Kidney (tissue), 14 donors: ENCODE data around the gene CRYBA4. TPM values are rescaled to one million over a fixed set of nuclear protein-coding genes. Genes with fewer than 3 reads are reported as not detected.

ENCODE experiments used
- DNase-seq, 5 donors: peaks; one replicate each; pipeline ENCODE4 v3.0.0-alpha.2; 2013 to 2020
- FAIRE-seq: peaks from 2 replicates; lab custom pipeline; 2012; peaks lifted over from hg19 to GRCh38; lab: Jason Lieb, UNC
- H3K27ac ChIP-seq, 2 donors: one replicate each; pipeline ENCODE4 v1.7.0; 2013; ENCODE audit warnings: low read depth in 2 of 2, low read length in 2 of 2, inconsistent platforms in 1 of 2
- H3K27me3 ChIP-seq: one replicate; pipeline ENCODE4 v1.7.1; 2013; ENCODE audit warnings: low read length, inconsistent platforms; ENCODE audit not compliant: control insufficient read depth, insufficient read depth
- H3K36me3 ChIP-seq, 3 donors: one replicate each; pipeline versions ENCODE4 v1.7.0 to v1.7.1; 2013; ENCODE audit warnings: low read length in 3 of 3, control low read depth in 1 of 3, inconsistent platforms in 1 of 3; ENCODE audit not compliant: insufficient read depth in 3 of 3, control insufficient read depth in 2 of 3
- H3K4me1 ChIP-seq, 3 donors: one replicate each; pipeline versions ENCODE4 v1.7.0 to v1.7.1; 2013; ENCODE audit warnings: low read length in 3 of 3, inconsistent platforms in 1 of 3, low read depth in 1 of 3; ENCODE audit not compliant: control insufficient read depth in 2 of 3, insufficient read depth in 2 of 3
- H3K4me3 ChIP-seq, 3 donors: one replicate each; pipeline versions ENCODE4 v1.7.0 to v1.8.1; 2013; ENCODE audit warnings: low read length in 3 of 3, control low read depth in 1 of 3, inconsistent platforms in 1 of 3
- H3K9ac ChIP-seq, 3 donors: one replicate each; pipeline versions ENCODE4 v1.7.0 to v1.7.1; 2013; ENCODE audit warnings: low read length in 3 of 3, control low read depth in 1 of 3, inconsistent platforms in 1 of 3
- H3K9me3 ChIP-seq, 3 donors: one replicate each; pipeline versions ENCODE4 v1.7.0 to v1.7.1; 2013; ENCODE audit warnings: low read length in 3 of 3, control low read depth in 1 of 3, inconsistent platforms in 1 of 3; ENCODE audit not compliant: control insufficient read depth in 2 of 3, insufficient read depth in 1 of 3
- intact Hi-C: fragments of 100-400 bp; cut with DNase I; formaldehyde crosslinking; loops from one replicate; pipeline ENCODE4 v1.11.1; 2022
- polyA plus RNA-seq: library from polyadenylated mRNA; stranded (reverse); fragments of 350-450 nt; fragmentation: Illumina TruSeq; extraction: RNeasy Lipid Tissue Mini Kit (QIAGEN cat#74804); gene quantifications from one replicate; pipeline ENCODE4 v1.2.3, GENCODE V29; 2014; ENCODE audit warnings: low read depth, low replicate concordance; ENCODE audit not compliant: insufficient read depth
- total RNA-seq: library from RNA; stranded (reverse); fragmentation: NEBNext Ultra II Directional; extraction: Animal tissue kit (Norgen Biotek cat#: 25700); gene quantifications from one replicate; pipeline ENCODE4 v1.2.1, GENCODE V29; 2021
- TF ChIP-seq, protein P1 (sequence below): IDR thresholded peaks from 3 replicates; pipeline ENCODE4 v1.5.1; 2012; ENCODE audit warnings: mild to moderate bottlenecking, moderate library complexity, borderline replicate concordance; ENCODE audit not compliant: insufficient read depth; ENCODE audit errors: extremely low read depth
- donor health status: control.
- donor health status: control.
- donor health status: control.
- donor health status: control.
- donor health status: control.
- donor health status: DM: yes; HTN: yes; CAD: no.
- donor health status: Normal renal cell carcinoma (clear cell type).

CRYBA4 gene
- total and polyA plus RNA-seq, 2 donors from 2014 or later = 0.41 TPM; not detected in 1

DNA sequence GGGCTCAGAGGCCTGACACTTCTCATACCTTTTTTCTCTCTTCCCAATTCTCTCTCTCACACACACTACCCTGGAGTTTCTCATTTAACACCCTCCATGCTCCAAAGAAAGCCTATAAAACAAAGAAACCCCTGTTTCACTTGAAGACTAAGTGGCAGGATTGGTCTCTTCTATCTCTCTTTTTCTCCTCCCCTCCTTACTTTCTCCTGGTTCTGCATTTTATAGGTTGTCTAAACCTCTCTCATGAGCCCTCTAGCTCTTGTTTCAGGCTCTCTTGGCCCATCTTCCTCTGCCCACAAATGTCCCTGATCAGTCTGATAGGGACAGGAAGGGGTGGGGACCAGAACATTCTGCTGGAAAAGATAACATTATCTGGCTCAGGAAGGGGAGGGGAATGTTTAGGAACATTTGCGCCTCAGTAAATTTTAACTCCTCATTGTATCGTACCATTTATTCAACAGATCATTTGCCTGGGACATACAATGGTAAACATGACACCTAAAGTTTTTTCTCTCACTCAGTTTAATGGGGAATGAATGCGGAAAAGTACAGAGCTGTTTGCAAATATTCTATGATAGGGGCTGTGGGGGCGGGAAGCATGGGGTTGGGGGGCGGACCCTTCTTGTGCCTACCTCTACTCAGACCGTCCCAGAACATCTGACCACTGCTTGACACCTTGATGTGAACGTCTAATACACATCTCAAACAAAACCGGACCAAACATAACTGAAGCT, 10.8 kb downstream of the CRYBA4 start:
- no peak for DNase-seq
- H3K9ac ChIP-seq = no peak overlapping the region
- TF ChIP-seq, protein P1, sequence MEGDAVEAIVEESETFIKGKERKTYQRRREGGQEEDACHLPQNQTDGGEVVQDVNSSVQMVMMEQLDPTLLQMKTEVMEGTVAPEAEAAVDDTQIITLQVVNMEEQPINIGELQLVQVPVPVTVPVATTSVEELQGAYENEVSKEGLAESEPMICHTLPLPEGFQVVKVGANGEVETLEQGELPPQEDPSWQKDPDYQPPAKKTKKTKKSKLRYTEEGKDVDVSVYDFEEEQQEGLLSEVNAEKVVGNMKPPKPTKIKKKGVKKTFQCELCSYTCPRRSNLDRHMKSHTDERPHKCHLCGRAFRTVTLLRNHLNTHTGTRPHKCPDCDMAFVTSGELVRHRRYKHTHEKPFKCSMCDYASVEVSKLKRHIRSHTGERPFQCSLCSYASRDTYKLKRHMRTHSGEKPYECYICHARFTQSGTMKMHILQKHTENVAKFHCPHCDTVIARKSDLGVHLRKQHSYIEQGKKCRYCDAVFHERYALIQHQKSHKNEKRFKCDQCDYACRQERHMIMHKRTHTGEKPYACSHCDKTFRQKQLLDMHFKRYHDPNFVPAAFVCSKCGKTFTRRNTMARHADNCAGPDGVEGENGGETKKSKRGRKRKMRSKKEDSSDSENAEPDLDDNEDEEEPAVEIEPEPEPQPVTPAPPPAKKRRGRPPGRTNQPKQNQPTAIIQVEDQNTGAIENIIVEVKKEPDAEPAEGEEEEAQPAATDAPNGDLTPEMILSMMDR = no peak
- H3K4me3 ChIP-seq = no peak overlapping the region
- H3K9me3 ChIP-seq = no peaks in the 10 kb centered on the region
- no peaks in the 10 kb centered on the region for H3K36me3 ChIP-seq
- no peak for FAIRE-seq
- no peaks in the 10 kb centered on the region for H3K27me3 ChIP-seq
- no peaks in the 10 kb centered on the region for H3K4me1 ChIP-seq
- H3K27ac ChIP-seq = peak overlapping the region in 1 of 2 donors; percentile 41
- intact Hi-C loops = no loop called here

DNA sequence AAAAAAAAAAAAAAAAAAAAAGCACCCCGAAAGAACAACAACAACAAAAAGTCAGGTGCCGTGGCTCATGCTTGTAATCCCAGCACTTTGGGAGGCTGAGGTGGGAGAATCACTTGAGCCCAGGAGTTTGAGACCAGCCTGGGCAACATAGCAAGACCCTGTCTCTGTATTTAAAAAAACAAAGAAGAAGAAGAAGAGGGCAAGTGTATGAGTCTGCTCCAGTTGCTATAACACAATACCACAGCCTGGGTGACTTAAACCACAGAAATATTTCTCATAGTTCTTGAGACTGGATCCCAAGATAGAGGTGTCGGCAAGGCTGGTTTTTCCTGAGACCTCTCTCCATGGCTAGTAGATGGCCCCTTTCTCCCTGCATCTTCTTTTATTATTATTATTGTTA, 12.4 kb downstream of the CRYBA4 start:
- intact Hi-C loops = no loop called here
- DNase-seq (no peak), FAIRE-seq (no peak)

DNA sequence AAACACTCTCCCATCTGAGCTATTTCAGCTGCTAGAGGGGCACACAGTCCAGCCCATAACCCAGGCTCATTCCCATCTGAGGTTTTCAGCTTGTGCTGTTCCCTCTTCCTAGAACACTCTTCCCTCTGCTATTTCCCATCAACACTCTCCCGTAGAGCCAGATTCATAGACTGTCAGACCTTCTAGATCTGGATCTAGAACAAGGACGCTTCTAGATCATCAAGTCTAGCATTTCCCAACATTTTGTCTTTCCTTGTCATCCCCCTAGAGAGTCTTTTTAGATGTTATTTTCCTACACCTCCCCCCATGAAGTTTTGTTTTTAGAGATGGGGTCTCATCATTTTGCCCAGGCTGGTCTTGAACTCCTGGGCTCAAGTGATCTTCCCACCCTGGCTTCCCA, 13.4 kb downstream of the CRYBA4 start:
- TF ChIP-seq, protein P1 = no peak
- Histone ChIP-seq H3K36me3 (no peaks in the 10 kb centered on the region), H3K9me3 (no peaks in the 10 kb centered on the region), H3K9ac (no peak overlapping the region), H3K27ac (no peak overlapping the region), H3K4me3 (no peak overlapping the region), H3K4me1 (no peaks in the 10 kb centered on the region), H3K27me3 (no peaks in the 10 kb centered on the region)
- no peak for FAIRE-seq
- DNase-seq = no peak
- intact Hi-C loops = no loop called here

More for the DNA sequence above, 12.4 kb downstream of the CRYBA4 start:
- Histone ChIP-seq H3K36me3 (no peaks in the 10 kb centered on the region), H3K9ac (no peak overlapping the region), H3K27ac (no peak overlapping the region), H3K4me1 (no peaks in the 10 kb centered on the region), H3K27me3 (no peaks in the 10 kb centered on the region), H3K4me3 (no peak overlapping the region), H3K9me3 (no peaks in the 10 kb centered on the region)
- TF ChIP-seq, protein P1 = no peak
